Progenitor cell of endocrine pancreas (in vitro differentiated cells): ENCODE measurements around the gene IFTAP. TPM values are rescaled to one million over a fixed set of nuclear protein-coding genes. Genes with fewer than 3 reads are reported as not detected.

Experiments
- DNase-seq: peaks from one replicate; pipeline ENCODE4 v3.0.0; 2021; ENCODE audit warnings: low spot score; ENCODE audit not compliant: unreplicated experiment
- H3K27ac Mint-ChIP-seq: 2 replicates; pipeline ENCODE4 v1.8.0; 2021; ENCODE audit warnings: mild to moderate bottlenecking, moderate library complexity, mixed read lengths
- H3K27me3 Mint-ChIP-seq: 2 replicates; pipeline ENCODE4 v1.8.0; 2021; ENCODE audit warnings: mixed read lengths
- H3K36me3 Mint-ChIP-seq: 2 replicates; pipeline ENCODE4 v1.8.0; 2022; ENCODE audit warnings: mixed read lengths; ENCODE audit not compliant: insufficient read depth
- H3K4me1 Mint-ChIP-seq: 2 replicates; pipeline ENCODE4 v1.8.0; 2021; ENCODE audit warnings: low read depth, mixed read lengths
- H3K4me3 Mint-ChIP-seq: 2 replicates; pipeline ENCODE4 v1.8.0; 2021; ENCODE audit warnings: low read depth, mild to moderate bottlenecking, moderate library complexity, mixed read lengths
- H3K9me3 Mint-ChIP-seq: 2 replicates; pipeline ENCODE4 v1.8.0; 2021; ENCODE audit warnings: low read depth, mixed read lengths
- CTCF ChIP-seq: fragments of 200-600 bp; sonication (generic); IDR thresholded peaks from one replicate; pipeline ENCODE4 v1.5.0; 2021; ENCODE audit warnings: antibody characterized with exemption, mild to moderate bottlenecking; ENCODE audit not compliant: unreplicated experiment
- total RNA-seq: library from RNA; stranded (reverse); gene quantifications from 2 replicates; pipeline ENCODE4 v1.2.1, GENCODE V29; 2021

IFTAP gene
- total RNA-seq, 1 donor from 2014 or later: 29.5 TPM

- no peak overlapping the region for H3K4me3 Mint-ChIP-seq
- H3K36me3 Mint-ChIP-seq: peaks cover 2% of the 10 kb centered on the region
- no peaks in the 10 kb centered on the region for H3K27me3 Mint-ChIP-seq
- DNase-seq: no peak
- H3K9me3 Mint-ChIP-seq: no peaks in the 10 kb centered on the region
- no peak overlapping the region for H3K27ac Mint-ChIP-seq
- TF ChIP-seq CTCF: no peak
- no peaks in the 10 kb centered on the region for H3K4me1 Mint-ChIP-seq
These were observed 23.5 kb downstream of the IFTAP start for GRCh38 chr11:36617543-36618362.

- no peaks in the 10 kb centered on the region for H3K27me3 Mint-ChIP-seq
These were observed 24.2 kb downstream of the IFTAP start for GRCh38 chr11:36618363-36619047.

GRCh38 chr11:36619502-36619901 is 25.2 kb downstream of the IFTAP start:
- H3K27me3 Mint-ChIP-seq: no peaks in the 10 kb centered on the region
- no peak overlapping the region for H3K4me3 Mint-ChIP-seq
- no peak overlapping the region for H3K27ac Mint-ChIP-seq
- no peaks in the 10 kb centered on the region for H3K36me3 Mint-ChIP-seq
- H3K9me3 Mint-ChIP-seq: no peaks in the 10 kb centered on the region
- TF ChIP-seq CTCF: no peak
- no peak for DNase-seq
- H3K4me1 Mint-ChIP-seq: no peaks in the 10 kb centered on the region

More at GRCh38 chr11:36618363-36619047, 24.2 kb downstream of the IFTAP start:
- no peaks in the 10 kb centered on the region for H3K4me1 Mint-ChIP-seq
- no peaks in the 10 kb centered on the region for H3K9me3 Mint-ChIP-seq
- no peak overlapping the region for H3K4me3 Mint-ChIP-seq
- TF ChIP-seq CTCF: no peak
- H3K36me3 Mint-ChIP-seq: peaks cover under 1% of the 10 kb centered on the region
- no peak overlapping the region for H3K27ac Mint-ChIP-seq
- DNase-seq: no peak

- Mint-ChIP-seq H3K9me3 (no peaks in the 10 kb centered on the region), H3K27me3 (no peaks in the 10 kb centered on the region), H3K27ac (no peak overlapping the region), H3K36me3 (no peaks in the 10 kb centered on the region), H3K4me3 (no peak overlapping the region), H3K4me1 (no peaks in the 10 kb centered on the region)
- TF ChIP-seq CTCF: no peak
- no peak for DNase-seq
These were observed 25.9 kb downstream of the IFTAP start for GRCh38 chr11:36620246-36620645.

- TF ChIP-seq CTCF: peak; percentile 47
- Mint-ChIP-seq H3K4me3 (no peak overlapping the region), H3K4me1 (no peaks in the 10 kb centered on the region), H3K27ac (no peak overlapping the region), H3K36me3 (no peaks in the 10 kb centered on the region), H3K9me3 (no peaks in the 10 kb centered on the region), H3K27me3 (no peaks in the 10 kb centered on the region)
- no peak for DNase-seq
These were observed 28.3 kb downstream of the IFTAP start for GRCh38 chr11:36622431-36623136.
